22Rv1 (cell line): ENCODE data around the gene OGA.

Experiments
- ZFX ChIP-seq: fragments of 450-650 bp; IDR thresholded peaks from 2 replicates; pipeline ENCODE4 v1.6.1; 2017; ENCODE audit warnings: antibody characterized with exemption, borderline replicate concordance
- TF ChIP-seq, protein P1 (sequence below): fragments of 450-650 bp; IDR thresholded peaks from 2 replicates; pipeline ENCODE4 v1.5.1; 2017; ENCODE audit warnings: mild to moderate bottlenecking

DNA sequence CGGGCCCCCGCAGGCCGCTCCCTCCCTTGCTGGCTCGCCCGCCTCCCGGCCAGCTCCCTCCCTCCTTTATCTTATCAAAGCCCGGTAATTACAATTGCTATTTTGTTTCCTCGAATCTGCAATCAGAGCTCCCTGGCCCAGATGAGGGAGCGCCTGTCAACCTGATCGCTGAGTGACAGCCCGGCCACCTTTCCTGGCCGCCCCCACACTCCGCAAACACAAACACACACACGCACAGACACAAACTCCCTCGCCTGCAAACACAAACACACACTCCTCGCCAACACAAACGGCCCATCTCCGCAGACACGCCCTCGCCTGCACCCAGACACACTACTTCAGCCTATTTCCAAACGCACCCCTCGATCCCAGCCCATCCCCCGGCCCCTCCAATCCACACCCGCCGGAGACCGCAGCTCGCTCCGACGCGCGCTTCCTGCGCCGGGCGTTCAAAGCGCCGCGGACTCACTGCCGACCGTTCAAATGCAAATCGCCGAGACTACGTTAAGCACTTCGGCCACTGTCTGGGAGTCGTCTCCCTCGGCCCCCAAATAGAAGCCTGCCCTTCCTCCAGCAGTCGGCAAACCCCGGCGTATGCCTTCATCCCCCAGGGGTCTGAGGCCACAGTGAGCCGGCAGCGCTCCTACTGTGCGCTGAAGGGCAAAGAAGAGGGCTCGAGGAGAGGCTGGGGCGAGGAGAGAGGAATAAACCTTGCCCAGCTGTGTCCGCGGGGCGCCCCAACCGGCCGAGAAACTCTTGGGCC is 39.3 kb downstream of the OGA start:
- TF ChIP-seq, protein P1, sequence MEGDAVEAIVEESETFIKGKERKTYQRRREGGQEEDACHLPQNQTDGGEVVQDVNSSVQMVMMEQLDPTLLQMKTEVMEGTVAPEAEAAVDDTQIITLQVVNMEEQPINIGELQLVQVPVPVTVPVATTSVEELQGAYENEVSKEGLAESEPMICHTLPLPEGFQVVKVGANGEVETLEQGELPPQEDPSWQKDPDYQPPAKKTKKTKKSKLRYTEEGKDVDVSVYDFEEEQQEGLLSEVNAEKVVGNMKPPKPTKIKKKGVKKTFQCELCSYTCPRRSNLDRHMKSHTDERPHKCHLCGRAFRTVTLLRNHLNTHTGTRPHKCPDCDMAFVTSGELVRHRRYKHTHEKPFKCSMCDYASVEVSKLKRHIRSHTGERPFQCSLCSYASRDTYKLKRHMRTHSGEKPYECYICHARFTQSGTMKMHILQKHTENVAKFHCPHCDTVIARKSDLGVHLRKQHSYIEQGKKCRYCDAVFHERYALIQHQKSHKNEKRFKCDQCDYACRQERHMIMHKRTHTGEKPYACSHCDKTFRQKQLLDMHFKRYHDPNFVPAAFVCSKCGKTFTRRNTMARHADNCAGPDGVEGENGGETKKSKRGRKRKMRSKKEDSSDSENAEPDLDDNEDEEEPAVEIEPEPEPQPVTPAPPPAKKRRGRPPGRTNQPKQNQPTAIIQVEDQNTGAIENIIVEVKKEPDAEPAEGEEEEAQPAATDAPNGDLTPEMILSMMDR: no peak
- no peak for TF ChIP-seq ZFX
